ENCODE results near the gene GUCY2C.

Gene GUCY2C

DNA sequence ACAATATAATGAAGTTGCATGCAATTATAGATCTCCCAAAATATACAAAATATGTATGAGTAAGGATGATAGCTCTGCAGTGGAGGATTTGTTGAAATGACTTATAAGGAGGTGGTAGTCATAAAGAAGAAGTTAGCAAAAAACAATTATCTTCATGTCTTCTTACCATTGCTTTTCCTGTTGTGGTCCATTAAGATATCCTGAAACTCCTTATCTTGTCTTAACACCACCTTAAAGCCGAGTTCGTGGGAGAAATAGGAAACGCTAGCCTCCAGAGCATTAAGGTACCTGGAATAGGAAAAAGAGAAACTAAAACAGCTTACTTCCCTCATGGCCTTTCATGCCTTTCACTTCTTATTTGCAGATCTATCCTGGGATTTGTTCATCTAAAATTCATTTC lies 15.2 kb downstream of the GUCY2C start:
- no peak for DNase-seq

DNA sequence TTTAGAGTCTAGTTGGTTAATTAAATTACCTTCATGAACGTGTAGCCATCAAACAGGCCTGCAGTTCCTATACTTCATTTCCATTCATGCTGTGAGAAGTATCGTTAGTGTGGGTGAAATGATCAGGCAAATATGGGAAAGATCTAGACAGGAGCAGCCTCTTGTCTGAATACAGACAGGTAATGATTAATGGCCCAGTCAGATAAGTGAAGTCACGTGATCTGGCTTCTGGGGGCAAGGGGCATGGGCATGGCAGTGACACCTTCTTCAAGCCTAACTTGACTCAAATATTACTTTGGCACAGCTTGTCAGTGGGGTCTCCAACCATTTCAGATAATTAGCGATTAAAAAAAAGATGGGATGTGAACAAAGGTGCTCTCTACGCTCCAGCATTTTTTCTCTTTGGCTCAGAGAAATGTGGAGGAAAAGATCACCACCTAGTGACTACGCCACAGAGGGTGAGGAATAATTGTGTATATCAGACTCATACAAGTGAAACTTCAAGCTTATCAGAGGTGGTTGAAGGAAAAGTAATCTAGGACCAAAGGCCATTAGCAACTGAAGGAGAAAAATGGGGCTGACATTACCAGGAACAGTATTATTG lies 17.8 kb downstream of the GUCY2C start:
- no peak for DNase-seq

DNA sequence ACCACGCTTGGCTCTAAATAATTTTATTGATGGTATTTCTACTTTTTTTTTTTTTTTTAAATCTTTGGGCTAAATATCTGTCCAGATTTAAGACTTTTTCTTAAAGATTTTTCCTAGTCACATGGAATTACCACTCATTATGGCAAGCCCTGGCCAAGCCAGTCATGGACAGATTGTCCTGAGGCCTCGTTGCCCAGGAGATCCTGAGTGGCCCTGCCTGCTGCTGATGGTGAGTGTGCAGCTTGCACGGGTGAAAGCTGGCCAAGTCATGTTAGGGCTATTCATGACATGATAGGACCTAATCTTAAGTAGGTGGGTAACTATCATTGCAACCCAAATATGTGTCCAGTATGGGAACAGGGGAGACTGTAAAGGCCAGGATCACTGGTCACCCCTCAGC lies 27.8 kb downstream of the GUCY2C start:
- no peak for DNase-seq

DNA sequence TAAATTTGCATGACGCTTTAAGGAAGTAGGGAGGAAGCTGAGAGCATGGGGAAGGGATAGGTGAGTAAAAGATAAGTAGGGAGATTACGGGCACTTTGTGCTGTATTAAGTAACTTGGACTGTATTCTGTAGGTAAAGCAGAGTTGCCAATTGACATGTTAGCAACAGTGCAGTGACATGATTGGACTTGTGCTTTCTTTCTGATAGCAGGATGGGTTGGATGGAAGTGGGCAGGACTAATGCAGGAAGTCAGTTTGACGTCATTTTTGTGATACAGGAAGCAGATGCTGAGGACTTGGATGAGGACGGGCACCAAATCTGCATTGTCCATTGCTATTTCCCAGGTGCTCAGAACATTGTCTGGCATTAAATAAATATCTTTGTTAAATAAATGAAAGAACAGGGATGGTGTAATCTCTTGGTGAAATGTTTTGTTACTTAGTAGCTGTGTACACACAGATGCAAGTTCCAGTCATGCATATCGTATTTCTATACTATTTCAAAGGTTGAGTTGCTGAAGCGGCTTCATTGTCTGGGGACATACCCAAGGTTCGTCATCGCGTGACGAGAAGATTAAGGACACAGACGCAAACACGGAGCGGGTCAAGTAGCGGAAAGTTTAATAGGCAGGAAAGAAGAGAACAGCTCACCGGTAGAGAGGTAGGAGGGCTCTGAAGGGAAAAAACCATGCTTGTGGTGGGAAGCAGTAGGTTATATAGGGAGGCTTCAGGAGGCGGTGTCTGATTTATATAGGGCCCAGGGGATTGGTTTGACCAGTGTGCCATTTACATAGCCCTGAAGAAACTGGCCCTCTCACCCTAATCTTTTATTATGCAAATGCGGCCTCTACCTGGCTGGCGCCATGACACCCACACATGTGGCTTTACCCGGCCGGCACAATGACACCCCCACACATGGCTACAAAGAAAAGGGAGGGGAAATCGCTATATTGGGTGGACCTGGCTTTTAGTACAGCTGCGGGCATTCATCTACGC lies 30.7 kb downstream of the GUCY2C start:
- DNase-seq, result no peak

DNA sequence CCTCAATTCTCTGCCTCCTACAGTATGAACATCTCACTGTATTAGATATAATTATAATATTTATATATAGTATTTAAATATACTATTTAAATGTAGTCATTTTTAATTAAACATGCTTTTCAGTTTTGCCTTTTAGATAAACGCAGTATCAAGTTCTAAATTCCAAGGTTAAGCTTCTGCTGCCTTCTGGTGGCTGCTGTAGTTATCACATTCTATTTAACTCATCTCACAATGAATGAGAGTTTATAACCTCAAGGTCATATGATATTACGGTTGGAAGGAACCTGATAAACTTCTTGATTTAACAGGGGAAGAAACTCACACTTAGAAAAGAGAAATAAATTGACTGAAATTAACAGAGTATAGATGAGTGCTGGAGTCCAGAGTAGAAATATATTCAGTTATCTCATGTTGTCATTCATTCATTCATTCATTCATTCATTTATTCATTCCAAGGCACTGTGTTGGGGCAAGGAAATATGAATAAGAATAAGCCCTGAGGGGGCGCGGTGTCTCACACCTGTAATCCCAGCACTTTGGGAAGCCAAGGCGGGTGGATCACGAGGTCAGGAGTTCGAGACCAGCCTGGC lies 31.9 kb downstream of the GUCY2C start:
- DNase-seq, result no peak

DNA sequence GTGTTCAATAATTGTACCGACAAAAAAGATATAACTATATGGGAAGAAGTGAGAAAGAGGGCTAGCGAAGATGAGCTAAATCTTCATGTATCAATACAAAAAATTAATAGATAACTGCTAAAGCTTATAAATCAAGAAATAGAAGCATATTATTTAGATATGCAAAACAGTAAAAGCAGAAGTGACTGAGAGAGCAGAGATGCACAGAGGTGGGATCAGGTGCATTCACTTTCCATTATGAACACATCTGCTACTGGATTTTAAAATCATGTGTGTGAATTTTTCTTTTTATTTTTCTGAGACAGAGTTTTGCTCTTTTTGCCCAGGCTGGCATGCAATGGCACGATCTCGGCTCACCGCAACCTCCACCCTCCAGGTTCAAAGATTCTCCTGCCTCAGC lies 33.4 kb downstream of the GUCY2C start:
- no peak for DNase-seq

DNA sequence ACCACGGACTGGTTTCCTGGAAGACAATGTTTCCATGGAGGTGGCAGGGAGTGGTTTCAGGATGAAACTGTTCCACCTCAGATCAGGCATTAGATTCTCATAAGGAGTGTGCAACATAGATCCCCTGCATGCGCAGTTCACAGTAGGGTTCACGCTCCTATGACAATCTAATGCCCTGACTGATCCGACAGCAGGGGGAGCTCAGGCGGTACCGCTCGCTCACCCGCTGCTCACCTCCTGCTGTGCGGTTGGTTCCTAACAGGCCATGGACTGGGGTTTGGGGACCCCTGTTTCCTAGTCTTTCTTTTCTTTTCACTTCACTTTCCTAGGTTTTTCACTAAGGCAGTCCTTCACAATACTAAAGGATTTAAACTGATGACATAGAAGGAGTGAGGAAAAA lies 39.6 kb downstream of the GUCY2C start:
- no peak for DNase-seq

DNA sequence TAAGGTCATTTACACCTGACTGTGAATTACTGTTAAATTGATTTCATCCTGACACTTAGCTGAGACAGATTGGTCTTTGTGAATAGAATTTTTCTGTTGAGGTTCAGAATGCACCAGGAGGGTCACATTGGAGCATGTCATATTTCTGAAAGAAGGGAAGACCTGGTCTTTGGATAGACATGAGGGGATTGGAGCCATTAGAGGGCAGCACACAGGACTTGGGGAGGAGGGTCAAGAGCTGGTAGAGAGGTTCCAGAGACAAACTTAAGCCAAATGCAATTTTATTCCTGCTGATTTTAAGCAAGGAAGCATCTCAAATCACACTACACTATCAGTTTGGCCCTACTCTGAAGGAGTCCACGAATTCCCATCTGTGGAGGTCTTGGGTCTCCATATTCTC lies 41.1 kb downstream of the GUCY2C start:
- DNase-seq, result no peak

DNA sequence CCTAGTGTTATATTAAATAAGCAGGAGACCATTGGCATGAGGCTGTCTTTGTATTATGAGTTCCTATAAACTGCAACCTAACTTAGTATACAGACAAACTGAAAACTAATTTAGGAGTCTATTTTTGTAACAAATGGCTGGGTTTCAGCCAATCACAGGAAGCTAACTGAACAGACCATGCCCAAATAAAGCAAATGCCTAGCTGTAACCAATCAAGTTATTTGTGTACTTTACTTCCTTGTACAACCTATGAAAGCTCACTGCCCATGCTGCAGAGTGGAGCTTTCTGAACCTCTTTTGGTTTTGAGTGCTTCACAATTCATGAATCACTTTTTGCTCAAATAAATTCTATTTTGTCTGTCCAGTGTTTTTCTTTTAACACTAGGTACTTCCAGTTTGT lies 41.6 kb downstream of the GUCY2C start:
- no peak for DNase-seq

DNA sequence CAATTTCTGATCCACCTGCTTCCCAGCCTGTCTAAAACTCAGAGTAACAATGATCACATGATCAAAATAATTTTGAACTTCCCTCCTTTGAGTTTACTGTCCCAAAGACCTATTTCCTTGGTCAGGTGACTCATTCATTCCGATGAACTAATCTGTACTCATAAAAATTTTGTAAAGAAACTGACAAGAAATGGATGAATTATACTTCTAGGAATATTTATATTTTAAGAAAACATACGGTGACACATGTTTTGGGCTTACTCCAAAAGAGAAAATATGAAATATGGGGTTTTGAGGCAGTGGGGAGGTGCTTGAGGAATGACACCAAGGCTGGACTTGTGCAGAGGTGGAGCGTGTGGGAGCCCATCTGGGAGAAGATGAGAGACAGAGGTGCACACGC lies 42.0 kb downstream of the GUCY2C start:
- no peak for DNase-seq

DNA sequence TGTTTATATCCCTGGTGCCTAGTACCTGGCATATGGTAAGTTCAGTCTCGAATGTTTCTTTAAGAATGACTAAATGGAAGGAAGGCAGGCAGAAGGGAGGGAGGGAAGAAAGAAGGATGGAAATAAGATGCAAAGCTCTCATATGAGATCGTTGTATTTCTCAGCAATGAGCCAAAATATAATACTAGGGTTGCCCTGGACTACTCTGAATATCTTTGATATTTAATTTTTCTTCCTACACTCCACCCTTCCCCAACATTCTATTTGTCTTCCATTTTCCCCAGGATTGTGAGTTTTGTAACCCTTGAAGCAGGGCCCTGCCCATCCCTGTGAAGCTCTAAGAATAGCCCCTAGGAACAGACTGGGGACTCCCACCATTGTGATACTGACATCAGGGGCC lies 43.9 kb downstream of the GUCY2C start:
- no peak for DNase-seq

DNA sequence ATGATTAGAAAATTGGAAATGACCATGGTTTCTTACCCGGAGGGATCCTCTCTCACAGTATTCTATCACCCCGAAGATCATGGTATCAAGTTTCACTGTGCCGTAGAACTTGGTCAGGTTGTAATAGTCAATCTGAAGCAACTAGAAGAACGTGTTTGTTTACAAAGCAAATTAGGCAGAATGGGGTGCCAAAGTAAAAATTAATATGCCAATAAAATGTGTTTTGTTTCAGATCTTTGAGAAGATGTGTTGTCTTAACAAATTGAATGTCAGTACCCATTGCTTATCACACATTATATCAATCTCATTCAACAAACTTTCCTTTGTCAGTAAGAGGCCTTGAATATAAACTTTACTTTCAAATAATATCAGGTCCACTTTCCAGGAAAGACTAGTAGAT lies 45.0 kb downstream of the GUCY2C start:
- DNase-seq, result no peak

DNA sequence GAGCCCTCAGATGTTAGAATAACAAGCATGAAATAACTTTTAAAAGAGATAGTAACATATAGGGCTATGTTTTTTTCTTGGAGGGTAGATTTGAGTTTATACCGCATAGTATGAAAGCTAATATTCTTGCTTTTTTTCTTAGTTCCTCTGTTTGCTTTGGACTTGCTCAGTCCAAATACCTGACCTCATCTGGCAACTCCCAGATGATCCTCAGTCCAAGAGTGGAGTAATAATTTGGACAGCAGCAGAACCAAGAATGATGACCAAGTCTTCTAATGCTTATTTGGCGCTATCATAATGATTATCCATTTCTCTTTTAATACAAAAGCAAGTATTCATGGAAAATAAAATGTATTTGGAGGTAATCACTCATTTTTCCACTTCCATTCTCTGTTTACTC lies 45.6 kb downstream of the GUCY2C start:
- no peak for DNase-seq

DNA sequence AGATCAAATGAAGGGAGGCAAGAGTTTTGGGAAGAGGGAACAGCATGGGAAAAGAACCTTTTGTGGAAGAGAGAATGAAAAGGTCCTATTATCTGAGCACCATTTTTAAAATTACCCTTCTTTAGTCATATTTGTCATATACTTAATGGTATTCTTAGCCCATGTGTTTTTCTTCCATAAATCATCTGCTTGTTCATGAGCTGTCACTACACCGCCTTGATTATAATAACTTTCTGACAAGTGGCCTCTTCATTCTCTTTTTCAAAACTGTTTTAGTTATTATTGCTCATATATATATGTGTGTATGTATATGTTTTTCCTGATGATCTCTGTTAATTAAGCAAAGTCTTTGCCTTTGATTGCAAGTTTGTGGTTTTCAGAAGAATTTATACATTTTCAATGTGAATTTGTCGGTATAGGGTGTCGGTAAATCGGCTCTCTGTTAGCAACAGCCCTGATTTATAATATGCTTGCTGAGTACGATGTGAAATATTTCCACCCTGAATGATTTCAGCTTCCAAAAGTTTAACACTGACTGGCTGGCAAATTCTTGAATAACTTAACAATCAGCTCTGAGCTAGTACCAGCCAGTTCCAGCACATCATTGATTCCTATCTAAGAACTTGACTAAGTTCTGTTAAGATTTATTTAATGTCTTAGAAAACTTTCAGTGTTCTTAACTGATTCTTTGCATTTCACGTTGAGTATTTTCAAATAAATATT lies 49.2 kb downstream of the GUCY2C start:
- DNase-seq, result no peak

DNA sequence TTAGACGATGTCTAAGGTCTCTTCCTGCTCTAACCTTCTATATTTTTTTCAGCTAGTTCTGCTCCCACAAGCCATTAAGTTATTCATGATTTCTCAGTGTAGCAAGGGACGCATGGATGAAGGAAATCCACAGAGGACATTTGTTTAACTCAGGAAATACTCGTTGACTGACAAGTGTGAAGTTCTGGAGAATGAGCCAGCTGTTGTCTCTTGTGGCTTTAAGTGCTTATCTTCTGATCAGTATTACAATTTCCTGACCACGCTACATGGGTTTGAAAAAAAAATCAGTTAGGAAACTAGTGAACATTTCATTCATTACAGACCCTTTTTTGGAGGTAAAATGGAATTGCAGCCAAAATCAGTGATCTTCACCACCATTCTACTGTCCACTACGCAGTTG lies 53.1 kb downstream of the GUCY2C start:
- DNase-seq, result no peak

DNA sequence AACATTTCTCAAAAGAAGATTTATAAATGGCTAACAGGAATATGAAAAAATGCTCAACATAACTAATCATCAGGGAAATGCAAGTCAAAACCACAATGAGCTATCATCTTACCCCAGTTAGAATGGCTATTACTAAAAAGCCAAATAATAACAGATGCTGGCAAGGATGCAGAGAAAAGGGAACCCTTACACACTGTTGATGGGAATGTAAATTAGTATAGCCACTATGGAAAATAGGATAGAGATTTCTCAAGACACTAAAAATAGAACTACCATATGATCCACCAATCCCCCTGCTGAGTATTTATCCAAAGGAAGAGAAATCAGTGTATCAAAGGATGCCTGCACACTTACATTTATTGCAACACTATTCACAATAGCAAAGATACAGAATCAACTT lies 58.3 kb downstream of the GUCY2C start:
- no peak for DNase-seq

DNA sequence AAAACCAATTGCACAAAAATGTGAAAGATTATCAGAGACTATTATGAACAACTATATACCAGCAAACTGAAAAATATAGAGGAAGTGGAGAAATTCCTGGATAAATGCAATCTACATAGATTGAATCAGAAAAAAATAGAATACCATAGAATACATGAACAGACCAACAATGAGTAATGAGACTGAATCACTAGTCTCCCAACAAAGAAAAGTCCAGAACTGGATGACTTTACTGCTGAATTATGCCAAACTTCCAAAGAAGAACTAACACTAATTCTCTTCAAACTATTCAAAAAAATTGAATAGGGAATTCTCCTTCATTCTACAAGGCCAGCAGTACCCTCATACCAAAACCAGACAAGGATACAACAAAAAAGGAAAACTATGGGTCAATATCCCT lies 60.6 kb downstream of the GUCY2C start:
- DNase-seq, result no peak

DNA sequence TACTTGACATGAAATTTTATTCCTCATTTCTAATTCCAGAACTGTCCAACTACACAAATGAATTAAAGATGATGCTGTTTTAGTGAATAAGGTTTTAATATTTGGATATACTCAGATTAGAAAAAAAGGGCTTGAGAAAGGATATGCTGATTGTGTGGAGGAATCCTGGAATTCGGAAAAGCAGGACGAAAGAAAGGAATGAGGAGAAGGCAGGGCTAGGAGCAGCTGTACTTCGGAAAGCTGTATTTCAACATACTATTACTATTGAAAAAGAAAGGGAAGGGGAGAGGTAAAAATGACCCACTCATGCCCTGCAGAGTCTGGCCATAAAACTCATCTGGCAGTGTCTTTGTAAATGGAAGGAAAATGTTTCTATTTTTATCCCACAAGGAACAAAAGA lies 65.6 kb downstream of the GUCY2C start:
- no peak for DNase-seq

DNA sequence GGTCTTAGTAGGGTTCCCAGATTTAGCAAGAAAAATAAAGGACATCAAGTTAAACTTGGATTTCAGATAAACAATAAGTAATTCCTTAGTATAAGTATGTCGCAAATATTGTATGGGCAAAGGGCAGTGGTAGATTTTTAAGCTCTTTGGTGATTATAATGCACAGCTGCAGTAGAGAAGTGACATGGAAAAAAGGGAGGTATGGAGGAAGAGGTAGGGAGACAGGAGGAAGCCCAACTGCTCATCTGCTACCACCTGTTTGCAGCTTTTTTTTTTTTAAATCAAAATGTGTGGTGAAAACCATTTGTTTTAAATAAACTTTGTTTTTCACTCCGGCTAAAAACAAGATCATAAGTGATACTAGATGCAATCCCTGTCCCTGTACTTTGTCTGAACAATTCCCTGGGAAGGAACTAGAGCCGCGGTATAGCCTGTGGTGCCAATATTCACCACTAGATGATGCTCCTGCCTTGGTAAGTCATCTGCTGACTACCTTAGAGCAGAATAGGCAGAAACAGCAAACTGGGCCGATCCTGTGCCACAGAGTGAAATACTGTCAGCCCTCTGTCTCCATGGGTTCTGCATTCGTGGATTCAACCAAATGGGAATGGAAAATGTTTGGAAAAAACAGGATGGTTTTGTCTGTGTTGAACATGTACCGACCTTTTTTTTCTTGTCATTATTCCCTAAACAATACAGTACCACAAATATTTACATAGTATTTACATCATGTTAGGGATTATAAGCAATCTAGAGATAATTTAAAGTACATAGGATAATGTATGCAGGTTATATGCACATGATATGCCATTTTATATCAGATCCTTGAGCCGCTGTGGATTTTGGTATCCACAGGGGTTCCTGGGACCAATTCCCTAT lies 66.3 kb downstream of the GUCY2C start:
- DNase-seq, result peak; percentile 64

DNA sequence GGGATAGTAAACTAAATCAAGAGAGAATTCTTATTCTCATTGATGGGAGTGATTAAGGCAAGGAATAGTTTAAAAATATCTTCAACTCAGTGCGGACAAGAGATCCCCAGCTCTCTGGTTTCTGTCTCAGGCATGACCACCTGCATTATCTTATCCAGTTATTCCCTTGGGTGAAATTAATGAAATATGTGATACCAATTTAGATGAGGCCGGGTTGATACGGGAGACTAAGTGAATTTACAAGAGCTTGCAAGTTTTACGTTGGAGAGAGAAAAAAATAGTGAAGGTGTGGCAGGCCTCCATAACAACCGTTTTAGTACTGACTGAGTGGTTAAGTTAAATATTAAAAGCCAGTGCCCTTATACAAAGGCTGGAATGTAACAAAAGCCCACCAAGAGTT lies 67.6 kb downstream of the GUCY2C start:
- no peak for DNase-seq

DNA sequence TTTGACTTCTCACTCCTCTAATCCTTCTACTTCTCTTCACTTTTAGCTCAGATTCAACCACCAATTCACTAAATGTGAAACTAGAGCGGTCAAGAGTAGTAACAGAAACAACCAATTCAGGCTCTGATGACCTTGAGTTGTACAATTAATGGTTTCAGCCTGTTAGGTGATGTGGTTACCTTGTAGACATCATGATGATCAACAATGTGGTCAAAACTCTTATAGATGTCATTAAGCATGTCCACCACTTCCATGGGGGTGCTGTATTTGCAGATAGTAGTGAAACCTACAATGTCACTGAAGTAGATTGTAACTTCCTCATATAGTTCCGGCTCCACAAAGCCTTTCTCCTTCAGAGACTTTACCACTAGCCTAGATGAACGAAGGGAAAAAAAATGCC lies 74.6 kb downstream of the GUCY2C start:
- no peak for DNase-seq

DNA sequence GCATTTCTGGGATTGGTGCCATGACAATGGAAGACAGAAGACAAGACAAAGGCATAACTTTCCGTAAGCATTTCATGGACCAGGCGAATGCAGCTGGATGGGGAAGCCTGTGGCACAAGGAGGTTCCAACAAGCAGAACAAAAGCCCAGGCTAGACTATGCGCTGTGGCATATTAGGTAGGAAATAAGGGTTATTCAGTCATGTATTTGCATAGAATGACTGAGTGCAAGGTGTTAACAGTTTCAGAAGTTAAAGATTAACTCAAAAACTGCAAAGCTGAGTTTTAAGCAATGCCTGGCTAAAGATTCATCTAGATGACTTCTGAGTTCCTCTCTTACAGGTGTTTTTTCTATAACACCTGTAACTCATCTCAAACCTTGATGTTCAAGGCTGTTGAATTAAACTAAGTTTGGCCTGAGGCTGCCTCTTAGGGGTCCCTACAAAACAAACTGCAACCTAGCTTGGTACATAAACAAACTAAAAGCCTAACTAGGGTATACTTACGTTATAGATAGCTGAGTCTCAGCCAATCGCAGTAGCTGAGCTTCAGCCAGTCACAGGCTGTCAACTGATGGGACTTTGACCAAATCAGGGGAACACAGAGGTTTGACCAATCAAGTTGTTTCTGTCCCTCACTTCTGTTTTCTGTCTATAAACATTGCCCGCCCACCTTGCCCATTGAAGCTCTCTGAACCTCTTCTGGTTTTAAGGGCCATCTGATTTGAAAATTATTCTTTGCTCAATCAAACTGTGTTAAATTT lies 76.5 kb downstream of the GUCY2C start:
- DNase-seq, result no peak
